GM12892 (cell line): ENCODE measurements around the gene AP2B1.

Source experiments
- DNase-seq: peaks from one replicate; pipeline ENCODE4 v3.0.0; 2011; ENCODE audit not compliant: insufficient read length
- FAIRE-seq: peaks from 2 replicates; lab custom pipeline; 2011; peaks lifted over from hg19 to GRCh38; lab: Jason Lieb, UNC
- POLR2A ChIP-seq: IDR thresholded peaks from 2 replicates; pipeline ENCODE4 v1.6.1; 2011; ENCODE audit warnings: low read depth, low read length, control low read depth
- POLR2AphosphoS5 ChIP-seq: IDR thresholded peaks from 2 replicates; pipeline ENCODE4 v1.6.1; 2011; ENCODE audit warnings: low read depth, low read length, control low read depth
- TAF1 ChIP-seq: IDR thresholded peaks from 2 replicates; pipeline ENCODE4 v1.6.1; 2011; ENCODE audit warnings: low read depth, mild to moderate bottlenecking, control low read depth, low read length, borderline replicate concordance

AP2B1 gene

GRCh38 chr17:35708951-35709350, 121.8 kb downstream of the AP2B1 start:
- no peak for TF ChIP-seq POLR2AphosphoS5
- no peak for TF ChIP-seq TAF1
- TF ChIP-seq POLR2A: no peak
- DNase-seq (no peak), FAIRE-seq (no peak)

GRCh38 chr17:35709874-35710273, 122.8 kb downstream of the AP2B1 start:
- FAIRE-seq (no peak), DNase-seq (no peak)
- TF ChIP-seq TAF1: no peak

- no peak for TF ChIP-seq POLR2AphosphoS5
- no peak for TF ChIP-seq POLR2A
- no peak for TF ChIP-seq TAF1
- no peak for FAIRE-seq
- DNase-seq: no peak
Observed at GRCh38 chr17:35710950-35711349, 123.8 kb downstream of the AP2B1 start.

- no peak for DNase-seq
- no peak for FAIRE-seq
- TF ChIP-seq POLR2A: no peak
- TF ChIP-seq TAF1: no peak
- no peak for TF ChIP-seq POLR2AphosphoS5
Observed at GRCh38 chr17:35713069-35713728, 126.1 kb downstream of the AP2B1 start.

GRCh38 chr17:35714988-35715387, 127.9 kb downstream of the AP2B1 start:
- DNase-seq (no peak), FAIRE-seq (no peak)
- TF ChIP-seq POLR2AphosphoS5: no peak
- TF ChIP-seq TAF1: no peak
- no peak for TF ChIP-seq POLR2A

- no peak for TF ChIP-seq POLR2A
- no peak for TF ChIP-seq TAF1
- no peak for TF ChIP-seq POLR2AphosphoS5
- FAIRE-seq (no peak), DNase-seq (no peak)
Observed at GRCh38 chr17:35715416-35715815, 128.3 kb downstream of the AP2B1 start.

- DNase-seq (no peak), FAIRE-seq (no peak)
- TF ChIP-seq POLR2A (no peak), TAF1 (no peak), POLR2AphosphoS5 (no peak)
Observed at GRCh38 chr17:35716173-35716572, 129.1 kb downstream of the AP2B1 start.

GRCh38 chr17:35716897-35717465, 129.9 kb downstream of the AP2B1 start:
- FAIRE-seq (no peak), DNase-seq (no peak)
- TF ChIP-seq TAF1 (no peak), POLR2AphosphoS5 (no peak), POLR2A (no peak)

- DNase-seq: no peak
- FAIRE-seq: no peak
- no peak for TF ChIP-seq TAF1
- no peak for TF ChIP-seq POLR2AphosphoS5
- no peak for TF ChIP-seq POLR2A
Observed at GRCh38 chr17:35717475-35717874, 130.4 kb downstream of the AP2B1 start.

- DNase-seq (no peak), FAIRE-seq (no peak)
- no peak for TF ChIP-seq POLR2A
- TF ChIP-seq POLR2AphosphoS5: no peak
- TF ChIP-seq TAF1: no peak
Observed at GRCh38 chr17:35723735-35724134, 136.6 kb downstream of the AP2B1 start.

- DNase-seq (no peak), FAIRE-seq (no peak)
- TF ChIP-seq TAF1 (no peak), POLR2AphosphoS5 (no peak), POLR2A (no peak)
Observed at GRCh38 chr17:35725058-35725457, 137.9 kb downstream of the AP2B1 start.

- TF ChIP-seq TAF1: no peak
- no peak for TF ChIP-seq POLR2A
- TF ChIP-seq POLR2AphosphoS5: no peak
- FAIRE-seq (no peak), DNase-seq (no peak)
Observed at GRCh38 chr17:35725802-35726126, 138.6 kb downstream of the AP2B1 start.
